ENCODE measurements around the gene ARG2.
A peak's percentile ranks its signal among the peaks of the same experiment; 100 is the strongest.

Gene ARG2

DNA sequence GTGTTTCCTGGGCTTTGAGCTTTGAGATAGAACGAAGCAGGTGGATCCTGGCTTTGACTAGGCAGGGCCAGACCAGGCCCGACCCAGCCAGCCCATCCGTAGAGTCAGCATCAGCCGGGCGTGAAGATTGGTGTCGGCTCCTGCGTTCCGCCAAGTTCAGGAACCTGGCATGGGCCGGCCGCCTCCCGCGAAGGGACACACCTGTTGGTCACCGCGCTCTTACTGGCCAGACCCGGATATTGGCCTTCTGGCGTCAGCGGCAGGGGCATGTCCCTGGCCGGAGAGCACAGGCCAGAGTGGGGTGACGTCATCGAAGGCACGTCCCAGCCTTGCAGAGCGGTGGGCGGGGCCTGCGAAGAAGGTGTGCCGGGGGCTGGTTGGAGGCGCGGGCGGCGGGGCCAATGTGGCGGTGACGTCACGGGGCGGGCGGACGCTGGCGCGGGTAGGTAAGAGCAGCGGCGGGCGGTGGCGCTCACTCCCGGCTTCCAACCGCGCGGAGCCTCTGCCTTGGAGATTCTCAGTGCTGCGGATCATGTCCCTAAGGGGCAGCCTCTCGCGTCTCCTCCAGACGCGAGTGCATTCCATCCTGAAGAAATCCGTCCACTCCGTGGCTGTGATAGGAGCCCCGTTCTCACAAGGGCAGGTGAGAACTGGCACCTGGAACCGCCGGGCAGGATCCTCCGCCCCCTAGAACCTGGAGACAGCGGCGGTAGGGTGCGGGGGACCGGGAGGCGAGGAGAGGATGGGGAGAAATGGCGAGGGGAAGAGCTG lies at the start of gene ARG2:
Gene ARG2, plus strand, starts transcription at position 475 of the 771 bp plus-strand sequence. Its CDS starts 58 bp downstream, at position 533.
- peak; percentile 97 to 100 for DNase-seq (ENCODE audit: low read depth in 1 of 2, low spot score in 1 of 2)
- TF ChIP-seq JUND (IDR thresholded peaks at IDR 0.05; ENCODE audit: low read depth), result no peak
- in situ Hi-C loops (cut with HindIII; ENCODE audit: low pct_unique_long_range_greater_than_20kb, low sequenced_read_pairs), result no loop called here

DNA sequence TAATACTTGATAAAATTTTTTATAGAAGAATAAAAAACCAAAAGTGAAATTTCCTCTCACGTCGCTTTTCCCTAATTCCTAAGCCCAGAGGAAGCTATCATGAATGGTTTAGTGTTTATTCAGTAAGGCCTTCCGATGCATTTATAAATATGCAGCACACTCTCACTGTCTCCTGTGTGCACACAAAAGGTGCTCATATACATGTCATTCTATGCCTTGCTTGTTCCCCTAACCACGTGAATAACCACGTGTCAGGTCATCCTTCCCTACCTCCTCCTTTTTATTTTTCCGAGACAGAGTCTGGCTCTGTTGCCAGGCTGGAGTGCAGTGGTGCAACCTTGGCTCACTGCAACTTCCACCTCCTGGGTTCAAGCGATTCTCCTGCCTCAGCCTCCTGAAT lies 49.3 kb upstream of the ARG2 start:
- in situ Hi-C loops (cut with HindIII; ENCODE audit: low pct_unique_long_range_greater_than_20kb, low sequenced_read_pairs), result no loop called here
- no peak for DNase-seq (ENCODE audit: low read depth in 1 of 2, low spot score in 1 of 2)
- TF ChIP-seq JUND (IDR thresholded peaks at IDR 0.05; ENCODE audit: low read depth), result no peak

DNA sequence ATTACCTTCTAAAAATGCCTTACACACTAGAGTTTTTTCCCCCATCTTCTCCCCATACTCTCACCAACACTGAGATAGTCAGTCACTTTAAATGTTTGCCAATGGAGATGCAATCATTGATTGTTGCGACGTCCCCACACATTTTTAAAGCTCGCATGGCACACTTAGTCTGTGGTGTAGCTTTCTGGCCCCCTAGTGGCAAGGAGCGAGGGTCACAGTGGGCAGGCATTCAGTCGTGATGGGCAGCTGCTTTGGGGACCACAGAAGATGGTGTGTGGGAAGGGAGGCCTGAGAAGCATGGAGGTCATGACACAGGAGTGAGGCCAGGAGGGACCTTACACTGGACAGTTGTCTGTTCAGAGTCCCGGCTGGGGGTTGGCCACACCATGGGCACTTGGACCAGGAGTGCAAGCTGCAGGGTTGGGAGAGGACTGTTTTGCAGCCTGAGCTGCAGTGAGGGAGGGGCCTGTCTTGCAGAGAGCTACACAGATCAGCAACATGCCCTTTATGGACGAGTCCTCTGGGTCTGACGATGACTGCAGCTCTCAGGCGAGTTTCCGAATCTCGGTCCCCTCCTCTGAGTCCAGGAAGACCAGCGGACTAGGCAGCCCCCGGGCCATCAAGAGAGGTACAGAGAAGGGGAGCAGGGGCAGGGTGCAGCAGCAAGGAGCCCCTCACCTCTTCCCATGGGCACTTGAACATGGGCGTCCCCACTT lies 48.3 kb upstream of the ARG2 start:
- DNase-seq (ENCODE audit: low read depth in 1 of 2, low spot score in 1 of 2), result peak; percentile 74 to 85
- in situ Hi-C loops (cut with HindIII; ENCODE audit: low pct_unique_long_range_greater_than_20kb, low sequenced_read_pairs), result no loop called here
- no peak for TF ChIP-seq JUND (IDR thresholded peaks at IDR 0.05; ENCODE audit: low read depth)

DNA sequence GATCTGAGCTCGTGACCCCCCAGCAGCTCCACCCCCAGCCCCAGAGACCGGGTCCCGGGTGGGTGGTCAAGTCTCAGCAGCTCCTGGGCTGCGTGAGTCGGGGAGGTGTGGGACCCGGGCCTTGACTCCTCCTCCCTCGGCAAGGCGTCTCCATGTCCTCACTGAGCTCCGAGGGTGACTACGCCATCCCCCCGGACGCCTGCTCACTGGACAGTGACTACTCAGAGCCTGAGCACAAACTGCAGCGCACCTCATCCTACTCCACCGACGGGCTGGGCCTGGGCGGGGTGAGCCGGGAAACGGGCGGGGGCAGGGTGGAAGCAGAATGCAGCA lies 47.8 kb upstream of the ARG2 start:
- in situ Hi-C loops (cut with HindIII; ENCODE audit: low pct_unique_long_range_greater_than_20kb, low sequenced_read_pairs), result no loop called here
- no peak for DNase-seq (ENCODE audit: low read depth in 1 of 2, low spot score in 1 of 2)
- no peak for TF ChIP-seq JUND (IDR thresholded peaks at IDR 0.05; ENCODE audit: low read depth)

DNA sequence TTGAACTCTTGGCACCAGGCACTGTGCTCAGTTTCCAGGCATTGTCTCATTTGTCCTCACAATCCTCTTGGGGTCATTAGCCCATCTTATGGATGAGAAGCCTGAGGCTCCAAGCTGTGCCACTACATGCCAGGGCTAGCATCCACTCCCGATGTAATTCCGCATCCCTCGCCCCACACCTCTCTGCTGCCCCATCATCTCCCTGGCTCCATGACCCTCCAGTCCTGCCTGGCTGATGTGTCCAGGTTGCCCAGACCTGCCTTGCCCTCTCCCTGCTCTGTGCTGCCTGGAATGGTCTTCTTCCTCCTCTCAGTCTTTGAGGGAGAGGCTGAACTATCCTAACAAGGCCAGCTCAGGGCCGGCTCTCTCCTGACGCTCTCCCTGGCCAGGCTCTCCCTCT lies 47.1 kb upstream of the ARG2 start:
- DNase-seq (ENCODE audit: low read depth in 1 of 2, low spot score in 1 of 2), result no peak
- TF ChIP-seq JUND (IDR thresholded peaks at IDR 0.05; ENCODE audit: low read depth), result no peak
- in situ Hi-C loops (cut with HindIII; ENCODE audit: low pct_unique_long_range_greater_than_20kb, low sequenced_read_pairs), result no loop called here

DNA sequence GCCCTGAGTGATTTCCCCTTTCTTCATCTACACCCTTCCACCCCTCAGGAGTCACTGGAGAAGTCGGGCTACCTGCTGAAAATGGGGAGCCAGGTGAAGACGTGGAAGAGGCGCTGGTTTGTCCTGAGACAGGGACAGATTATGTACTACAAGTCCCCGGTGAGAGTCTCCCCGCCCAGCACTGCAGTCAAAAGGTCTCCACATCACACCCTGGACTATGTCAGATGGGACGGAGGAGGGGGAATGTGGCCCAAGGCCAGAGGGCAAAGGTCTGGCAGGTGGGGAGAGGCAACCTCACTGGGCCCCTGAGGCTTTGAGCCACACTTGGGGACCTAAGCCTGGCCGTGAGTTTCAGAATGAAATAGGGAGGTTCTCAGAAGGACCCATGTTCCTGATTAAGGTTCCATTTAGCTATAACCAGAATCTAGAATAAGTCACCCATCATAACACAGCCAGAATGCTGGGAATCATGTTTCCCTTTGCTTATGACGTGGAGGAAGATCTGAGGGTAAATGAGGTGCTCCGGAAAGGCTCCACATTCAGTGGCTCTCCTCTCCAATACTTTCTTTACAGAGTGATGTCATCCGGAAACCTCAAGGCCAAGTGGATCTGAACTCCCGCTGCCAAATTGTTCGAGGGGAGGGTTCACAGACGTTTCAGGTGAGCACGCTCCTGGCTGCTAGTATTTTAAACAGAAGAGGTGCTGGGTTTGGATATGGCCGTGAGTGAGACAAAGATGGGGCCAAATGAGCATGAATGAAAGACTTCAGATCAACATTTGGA lies 46.3 kb upstream of the ARG2 start:
- DNase-seq (ENCODE audit: low read depth in 1 of 2, low spot score in 1 of 2), result no peak
- in situ Hi-C loops (cut with HindIII; ENCODE audit: low pct_unique_long_range_greater_than_20kb, low sequenced_read_pairs), result no loop called here
- TF ChIP-seq JUND (IDR thresholded peaks at IDR 0.05; ENCODE audit: low read depth), result no peak

DNA sequence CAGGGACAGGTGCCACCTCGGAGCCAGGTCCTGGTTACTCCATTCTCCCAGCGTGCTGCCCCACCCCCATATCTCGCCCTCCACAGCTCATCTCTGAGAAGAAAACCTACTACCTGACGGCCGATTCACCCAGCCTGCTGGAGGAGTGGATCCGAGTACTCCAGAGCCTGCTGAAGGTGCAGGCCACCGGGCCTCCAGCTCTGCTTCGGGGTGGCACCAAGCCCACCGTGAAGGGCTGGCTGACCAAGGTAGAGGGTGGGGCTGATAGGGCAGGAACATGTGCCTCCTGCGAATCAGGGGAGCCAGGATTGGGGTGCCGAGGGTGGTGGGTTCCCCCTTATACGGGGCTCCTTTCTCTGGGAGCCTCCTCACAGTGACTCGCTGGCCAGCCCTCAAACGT lies 45.6 kb upstream of the ARG2 start:
- no peak for TF ChIP-seq JUND (IDR thresholded peaks at IDR 0.05; ENCODE audit: low read depth)
- in situ Hi-C loops (cut with HindIII; ENCODE audit: low pct_unique_long_range_greater_than_20kb, low sequenced_read_pairs), result no loop called here
- DNase-seq (ENCODE audit: low read depth in 1 of 2, low spot score in 1 of 2), result no peak

DNA sequence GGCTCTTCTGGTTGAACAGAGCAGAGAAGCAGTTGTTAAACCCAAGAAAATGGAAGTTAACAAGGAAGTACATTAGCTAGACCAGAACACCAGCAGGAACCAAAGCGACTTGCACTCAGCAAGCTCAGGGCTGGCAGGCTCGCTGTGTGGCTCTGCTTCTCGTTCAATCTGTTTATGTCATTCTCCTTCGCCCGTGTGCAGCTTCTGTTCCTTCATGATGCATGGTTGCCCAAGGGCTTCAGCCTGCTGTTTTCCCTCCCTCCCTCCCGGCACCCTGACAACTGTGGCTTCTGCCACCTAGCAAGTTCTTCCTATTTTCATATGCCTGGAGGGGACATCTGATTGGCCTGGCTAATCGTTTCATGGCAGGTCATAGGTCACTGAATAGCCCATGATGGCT lies 44.9 kb upstream of the ARG2 start:
- no peak for DNase-seq (ENCODE audit: low read depth in 1 of 2, low spot score in 1 of 2)
- TF ChIP-seq JUND (IDR thresholded peaks at IDR 0.05; ENCODE audit: low read depth), result no peak
- in situ Hi-C loops (cut with HindIII; ENCODE audit: low pct_unique_long_range_greater_than_20kb, low sequenced_read_pairs), result loop anchor here (25.0 kb wide), 1 partner anchor 138 kb away; no protein-coding TSS in a partner anchor

DNA sequence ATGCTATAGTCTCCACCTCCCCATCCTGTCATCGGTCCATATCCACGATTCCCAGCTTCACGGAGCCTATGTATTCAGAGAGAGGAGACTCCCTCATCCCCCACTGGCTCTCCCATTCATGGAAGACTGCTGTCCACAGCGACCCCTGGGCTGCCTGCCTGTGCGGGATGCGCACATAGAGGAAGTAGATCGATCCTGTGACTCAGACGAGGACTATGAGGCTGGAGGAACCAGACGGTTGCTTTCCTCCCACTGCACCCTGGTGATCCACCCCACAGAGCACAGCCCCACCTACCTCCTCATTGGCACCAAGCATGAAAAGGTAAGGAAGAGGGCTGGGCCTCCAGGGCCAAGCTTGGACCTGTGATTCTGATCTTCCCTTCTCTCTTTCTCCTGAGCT lies 44.0 kb upstream of the ARG2 start:
- no peak for TF ChIP-seq JUND (IDR thresholded peaks at IDR 0.05; ENCODE audit: low read depth)
- in situ Hi-C loops (cut with HindIII; ENCODE audit: low pct_unique_long_range_greater_than_20kb, low sequenced_read_pairs), result loop anchor here (25.0 kb wide), 1 partner anchor 138 kb away; no protein-coding TSS in a partner anchor
- no peak for DNase-seq (ENCODE audit: low read depth in 1 of 2, low spot score in 1 of 2)

DNA sequence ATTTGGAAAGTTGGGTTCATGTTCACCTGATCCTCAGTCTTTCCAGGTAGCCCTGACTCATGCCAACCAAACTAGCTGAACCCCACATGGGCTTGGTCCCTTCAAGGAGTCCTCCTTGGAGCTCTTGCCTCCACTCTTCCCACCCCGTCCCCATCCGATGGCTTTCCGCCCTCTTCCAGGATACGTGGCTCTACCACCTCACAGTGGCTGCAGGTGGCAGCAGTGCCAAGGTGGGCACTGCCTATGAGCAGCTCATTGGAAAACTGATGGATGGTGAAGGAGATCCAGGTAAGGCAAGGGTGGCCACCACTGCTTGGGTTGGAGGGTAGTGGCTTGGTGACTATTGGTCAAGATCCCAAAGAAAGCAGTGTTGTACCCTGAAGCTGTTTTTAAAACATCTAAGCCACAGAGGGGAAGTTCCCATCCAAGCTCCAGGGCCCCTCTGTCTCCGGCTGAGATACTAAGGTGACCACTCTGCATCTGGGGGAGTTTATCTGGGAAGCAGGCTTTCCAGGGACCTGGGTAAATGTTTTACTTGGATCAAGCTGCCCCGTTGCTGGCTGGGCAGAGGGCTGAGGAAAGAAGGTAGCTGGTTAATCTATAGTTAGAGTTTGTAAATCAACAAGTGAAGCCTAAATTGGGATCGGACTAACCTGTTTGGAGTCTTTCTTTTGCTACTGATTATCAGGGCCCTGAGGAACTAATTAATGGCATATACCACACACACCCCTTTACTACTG lies 43.3 kb upstream of the ARG2 start:
- no peak for TF ChIP-seq JUND (IDR thresholded peaks at IDR 0.05; ENCODE audit: low read depth)
- in situ Hi-C loops (cut with HindIII; ENCODE audit: low pct_unique_long_range_greater_than_20kb, low sequenced_read_pairs), result loop anchor here (25.0 kb wide), 1 partner anchor 139 kb away; no protein-coding TSS in a partner anchor
- DNase-seq (ENCODE audit: low read depth in 1 of 2, low spot score in 1 of 2), result no peak

DNA sequence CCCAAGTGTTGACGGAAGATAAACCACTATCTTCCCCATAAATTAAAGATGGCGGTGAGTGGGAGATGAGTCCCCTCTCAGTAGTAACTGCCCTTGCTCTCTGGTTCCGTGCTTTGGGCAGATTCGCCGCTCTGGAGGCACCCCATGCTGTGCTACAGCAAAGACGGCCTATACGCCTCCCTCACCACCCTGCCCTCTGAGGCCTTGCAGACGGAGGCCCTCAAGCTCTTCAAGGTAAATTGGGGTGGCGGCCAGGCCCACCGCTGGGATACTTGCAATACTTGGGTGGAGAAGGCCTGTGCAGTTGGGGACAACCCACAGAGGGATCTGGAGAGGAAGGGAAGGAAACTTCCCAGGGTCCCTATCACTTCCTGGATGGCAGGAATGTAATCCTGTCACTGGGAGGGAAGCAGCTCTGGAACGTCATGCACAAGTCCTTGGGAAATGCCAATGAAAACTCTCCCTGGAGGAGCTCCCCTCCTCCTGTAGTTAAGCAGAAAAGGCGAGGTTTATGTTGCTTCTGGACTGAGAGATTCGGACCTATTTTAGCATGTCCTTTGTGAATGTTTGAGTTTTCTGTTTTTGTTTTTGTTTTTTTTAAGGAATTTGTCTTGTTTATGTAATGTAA lies 42.4 kb upstream of the ARG2 start:
- in situ Hi-C loops (cut with HindIII; ENCODE audit: low pct_unique_long_range_greater_than_20kb, low sequenced_read_pairs), result loop anchor here (25.0 kb wide), 1 partner anchor 140 kb away; no protein-coding TSS in a partner anchor

More for the DNA sequence above, 42.4 kb upstream of the ARG2 start:
- DNase-seq (ENCODE audit: low read depth in 1 of 2, low spot score in 1 of 2), result no peak
- TF ChIP-seq JUND (IDR thresholded peaks at IDR 0.05; ENCODE audit: low read depth), result no peak

Measured in T47D (cell line).